H9 (cell line): ENCODE results near the gene GPR176. TPM values are rescaled to one million over a fixed set of nuclear protein-coding genes. Genes with fewer than 3 reads are reported as not detected.
A peak's percentile ranks its signal among the peaks of the same experiment; 100 is the strongest.

Experiments
- DNase-seq: peaks from one replicate; pipeline ENCODE4 v3.0.0-alpha.2; 2017
- H2AFZ ChIP-seq: one replicate; pipeline ENCODE4 v1.6.1; 2013; ENCODE audit warnings: mild to moderate bottlenecking, low read length, control low read depth, moderate library complexity
- H2AK5ac ChIP-seq: 2 replicates; pipeline ENCODE4 v1.6.1; 2013; ENCODE audit warnings: low read length, control low read depth, mixed read lengths; ENCODE audit not compliant: insufficient read length
- H2BK120ac ChIP-seq: one replicate; pipeline ENCODE4 v1.6.1; 2013; ENCODE audit warnings: low read depth, mild to moderate bottlenecking, low read length, control low read depth, inconsistent platforms; ENCODE audit not compliant: poor library complexity, severe bottlenecking
- H2BK12ac ChIP-seq: 2 replicates; pipeline ENCODE4 v1.6.1; 2013; ENCODE audit warnings: low read length, control low read depth, mixed read lengths, low read depth; ENCODE audit not compliant: insufficient read length
- H2BK15ac ChIP-seq: 2 replicates; pipeline ENCODE4 v1.6.1; 2013; ENCODE audit warnings: low read depth, low read length, control low read depth
- H2BK20ac ChIP-seq: one replicate; pipeline ENCODE4 v1.6.1; 2013; ENCODE audit warnings: low read depth, mild to moderate bottlenecking, low read length, control low read depth, inconsistent platforms; ENCODE audit not compliant: poor library complexity, severe bottlenecking
- H2BK5ac ChIP-seq: 2 replicates; pipeline ENCODE4 v1.6.1; 2013; ENCODE audit warnings: low read length, control low read depth, mixed read lengths; ENCODE audit not compliant: insufficient read length
- H3K14ac ChIP-seq: 2 replicates; pipeline ENCODE4 v1.6.1; 2013; ENCODE audit warnings: low read length, control low read depth; ENCODE audit not compliant: insufficient read depth
- H3K18ac ChIP-seq: 2 replicates; pipeline ENCODE4 v1.6.1; 2013; ENCODE audit warnings: low read depth, mild to moderate bottlenecking, mixed read lengths, low read length, control low read depth; ENCODE audit not compliant: insufficient read length
- H3K23ac ChIP-seq: 2 replicates; pipeline ENCODE4 v1.6.1; 2013; ENCODE audit warnings: low read length, control low read depth, mixed read lengths, low read depth; ENCODE audit not compliant: insufficient read length
- H3K23me2 ChIP-seq: 2 replicates; pipeline ENCODE4 v1.6.1; 2013; ENCODE audit warnings: low read depth, mild to moderate bottlenecking, mixed read lengths, low read length, control low read depth; ENCODE audit not compliant: insufficient read length, poor library complexity, severe bottlenecking
- H3K27ac ChIP-seq: 2 replicates; pipeline ENCODE4 v1.5.1; 2013; ENCODE audit warnings: low read length, control low read depth, mixed read lengths, low read depth; ENCODE audit not compliant: insufficient read length
- H3K27me3 ChIP-seq: 2 replicates; pipeline ENCODE4 v1.6.1; 2013; ENCODE audit warnings: low read length, control low read depth, inconsistent platforms; ENCODE audit not compliant: insufficient read depth
- H3K4ac ChIP-seq: 2 replicates; pipeline ENCODE4 v1.6.1; 2013; ENCODE audit warnings: low read depth, mild to moderate bottlenecking, control low read depth, inconsistent platforms, low read length, moderate library complexity
- H3K4me1 ChIP-seq: 2 replicates; pipeline ENCODE4 v1.6.1; 2013; ENCODE audit warnings: low read length, control low read depth, inconsistent platforms; ENCODE audit not compliant: insufficient read depth
- H3K4me2 ChIP-seq: 2 replicates; pipeline ENCODE4 v1.6.1; 2013; ENCODE audit warnings: low read length, control low read depth, mixed read lengths; ENCODE audit not compliant: insufficient read length, insufficient read depth
- H3K56ac ChIP-seq: 2 replicates; pipeline ENCODE4 v1.6.1; 2013; ENCODE audit warnings: low read depth, mild to moderate bottlenecking, mixed read lengths, low read length, control low read depth; ENCODE audit not compliant: insufficient read length
- H3K79me1 ChIP-seq: 2 replicates; pipeline ENCODE4 v1.6.1; 2013; ENCODE audit warnings: low read depth, mild to moderate bottlenecking, moderate library complexity, low read length, control low read depth, inconsistent platforms; ENCODE audit not compliant: insufficient read depth, poor library complexity, severe bottlenecking
- H3K79me2 ChIP-seq: 2 replicates; pipeline ENCODE4 v1.6.1; 2013; ENCODE audit warnings: low read length, control low read depth, inconsistent platforms; ENCODE audit not compliant: insufficient read depth
- H3K9ac ChIP-seq: 2 replicates; pipeline ENCODE4 v1.6.1; 2013; ENCODE audit warnings: low read length, control low read depth, mixed read lengths; ENCODE audit not compliant: insufficient read length; ENCODE audit errors: extremely low read depth
- H3K9me3 ChIP-seq: one replicate; pipeline ENCODE4 v1.6.1; 2013; ENCODE audit warnings: low read depth, low read length, inconsistent platforms; ENCODE audit not compliant: control insufficient read depth
- H3T11ph ChIP-seq: one replicate; pipeline ENCODE4 v1.6.1; 2013; ENCODE audit warnings: mild to moderate bottlenecking, low read length, control low read depth, inconsistent platforms
- H4K20me1 ChIP-seq: one replicate; pipeline ENCODE4 v1.6.1; 2013; ENCODE audit not compliant: control insufficient read depth, insufficient read length, insufficient read depth
- H4K5ac ChIP-seq: 2 replicates; pipeline ENCODE4 v1.6.1; 2013; ENCODE audit warnings: low read depth, mild to moderate bottlenecking, mixed read lengths, low read length, control low read depth; ENCODE audit not compliant: insufficient read length
- H4K8ac ChIP-seq: replicated peaks from 2 replicates; pipeline ENCODE4 v1.6.1; 2013; ENCODE audit warnings: low read length, control low read depth, mixed read lengths, low read depth; ENCODE audit not compliant: insufficient read length
- H4K91ac ChIP-seq: 2 replicates; pipeline ENCODE4 v1.6.1; 2013; ENCODE audit warnings: low read depth, mild to moderate bottlenecking, moderate library complexity, mixed read lengths, low read length, control low read depth; ENCODE audit not compliant: insufficient read length
- H3K27ac Mint-ChIP-seq, 3 experiments: 2 replicates in 2 of 3; 3 replicates in 1 of 3; pipeline ENCODE4 v1.8.0; 2020 to 2021; ENCODE audit warnings: mixed read lengths in 3 of 3, mild to moderate bottlenecking in 1 of 3, moderate library complexity in 1 of 3
- H3K27me3 Mint-ChIP-seq: 2 replicates; pipeline ENCODE4 v1.8.0; 2021; ENCODE audit warnings: low read depth, mild to moderate bottlenecking, moderate library complexity, mixed read lengths
- H3K36me3 Mint-ChIP-seq, 3 experiments: 2 replicates in 2 of 3; 3 replicates in 1 of 3; pipeline ENCODE4 v1.8.0; 2020 to 2021; ENCODE audit warnings: low read depth in 3 of 3, mixed read lengths in 3 of 3; ENCODE audit not compliant: insufficient read depth in 1 of 3
- H3K4me1 Mint-ChIP-seq, 2 experiments: 2 replicates each; pipeline ENCODE4 v1.8.0; 2020; ENCODE audit warnings: mixed read lengths in 2 of 2
- H3K4me3 Mint-ChIP-seq, 2 experiments: 2 replicates in 1 of 2; 3 replicates in 1 of 2; pipeline ENCODE4 v1.8.0; 2020 to 2021; ENCODE audit warnings: mild to moderate bottlenecking in 2 of 2, mixed read lengths in 2 of 2, moderate library complexity in 1 of 2
- H3K9me3 Mint-ChIP-seq, 2 experiments: 2 replicates in 1 of 2; 3 replicates in 1 of 2; pipeline ENCODE4 v1.8.0; 2020; ENCODE audit warnings: mild to moderate bottlenecking in 2 of 2, mixed read lengths in 2 of 2, moderate library complexity in 1 of 2
- WGBS: extraction: QIAGEN DNeasy Blood & Tissue Kit; methylation state at CpG from one replicate; pipeline ENCODE4 v1.1.7; 2013; ENCODE audit warnings: missing lambda C conversion rate, low lambda C conversion rate, mixed read lengths; ENCODE audit not compliant: insufficient read length; ENCODE audit errors: extremely low coverage; 5-methylcytosine and 5-hydroxymethylcytosine counted together
- total RNA-seq: library from RNA; stranded (reverse); gene quantifications from 2 replicates; pipeline ENCODE4 v1.2.1, GENCODE V29; 2021
- TF ChIP-seq, protein P1 (sequence below): fragments of 200-600 bp; sonication (generic); conservative IDR thresholded peaks from 3 replicates; pipeline ENCODE4 v1.8.0; 2021; ENCODE audit warnings: antibody characterized with exemption, mild to moderate bottlenecking

Gene GPR176
- total RNA-seq, 1 experiment from 2014 or later: 132 TPM

DNA sequence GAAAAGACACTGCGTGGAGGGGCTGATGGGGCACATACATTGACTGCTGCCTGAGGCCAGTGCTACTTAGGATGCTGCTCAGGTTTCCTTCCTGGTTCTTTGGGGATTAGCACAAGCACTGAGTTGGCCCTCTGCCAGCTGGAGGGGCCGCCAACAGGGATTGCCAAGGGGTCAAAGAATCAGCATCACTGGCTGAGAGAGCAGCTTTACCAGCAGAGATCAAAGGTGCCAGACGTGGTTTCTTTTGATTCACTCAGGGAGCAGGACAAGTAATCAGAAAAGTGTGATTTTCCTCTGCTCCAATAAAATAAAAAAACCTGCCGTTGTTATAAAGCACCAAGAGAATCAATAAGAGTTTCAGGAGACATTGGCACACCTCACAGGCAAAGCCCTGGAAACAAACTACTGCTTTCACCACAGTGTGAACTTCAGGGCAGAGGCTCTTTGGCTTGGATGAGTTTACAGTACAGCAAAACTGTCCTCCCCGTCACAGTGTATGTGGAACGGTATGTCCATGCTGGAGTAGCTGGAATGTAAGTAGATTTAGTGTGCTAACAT lies 91.6 kb downstream of the GPR176 start:
- TF ChIP-seq, protein P1, sequence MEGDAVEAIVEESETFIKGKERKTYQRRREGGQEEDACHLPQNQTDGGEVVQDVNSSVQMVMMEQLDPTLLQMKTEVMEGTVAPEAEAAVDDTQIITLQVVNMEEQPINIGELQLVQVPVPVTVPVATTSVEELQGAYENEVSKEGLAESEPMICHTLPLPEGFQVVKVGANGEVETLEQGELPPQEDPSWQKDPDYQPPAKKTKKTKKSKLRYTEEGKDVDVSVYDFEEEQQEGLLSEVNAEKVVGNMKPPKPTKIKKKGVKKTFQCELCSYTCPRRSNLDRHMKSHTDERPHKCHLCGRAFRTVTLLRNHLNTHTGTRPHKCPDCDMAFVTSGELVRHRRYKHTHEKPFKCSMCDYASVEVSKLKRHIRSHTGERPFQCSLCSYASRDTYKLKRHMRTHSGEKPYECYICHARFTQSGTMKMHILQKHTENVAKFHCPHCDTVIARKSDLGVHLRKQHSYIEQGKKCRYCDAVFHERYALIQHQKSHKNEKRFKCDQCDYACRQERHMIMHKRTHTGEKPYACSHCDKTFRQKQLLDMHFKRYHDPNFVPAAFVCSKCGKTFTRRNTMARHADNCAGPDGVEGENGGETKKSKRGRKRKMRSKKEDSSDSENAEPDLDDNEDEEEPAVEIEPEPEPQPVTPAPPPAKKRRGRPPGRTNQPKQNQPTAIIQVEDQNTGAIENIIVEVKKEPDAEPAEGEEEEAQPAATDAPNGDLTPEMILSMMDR: no peak
- no peak overlapping the region for H3K4me2 ChIP-seq
- H3K27me3 Mint-ChIP-seq: no peaks in the 10 kb centered on the region; the same call in 1 of the 2 replicates
- no peaks in the 10 kb centered on the region for H3K23me2 ChIP-seq
- H3K9me3 ChIP-seq: no peaks in the 10 kb centered on the region
- no peak overlapping the region for H2AFZ ChIP-seq
- H2BK20ac ChIP-seq: no peak overlapping the region
- H2AK5ac ChIP-seq: no peak overlapping the region
- peaks cover 43 to 59% of the 10 kb centered on the region in 2 experiments for H3K4me1 Mint-ChIP-seq
- H3K56ac ChIP-seq: no peak overlapping the region
- no peak overlapping the region for H3K23ac ChIP-seq
- DNase-seq: no peak
- peaks cover 6% of the 10 kb centered on the region for H3K4me1 ChIP-seq
- no peak overlapping the region for H4K5ac ChIP-seq
- no peak overlapping the region for H2BK12ac ChIP-seq
- H3K79me2 ChIP-seq: peaks cover 30% of the 10 kb centered on the region; the same call in 1 of the 2 replicates
- no peak overlapping the region for H2BK120ac ChIP-seq
- no peak overlapping the region for H3K14ac ChIP-seq
- H3K27ac Mint-ChIP-seq: peak overlapping the region in 2 of 3 experiments; percentile 44 to 65; a peak in 4 of 7 replicates
- no peak overlapping the region for H3T11ph ChIP-seq
- H4K8ac ChIP-seq: no peak overlapping the region
- H3K4ac ChIP-seq: no peak overlapping the region
- H3K9ac ChIP-seq: no peak overlapping the region
- no peak overlapping the region for H3K27ac ChIP-seq
- no peak overlapping the region for H4K91ac ChIP-seq
- H3K9me3 Mint-ChIP-seq: peaks cover 5 to 8% of the 10 kb centered on the region in 2 experiments; a peak in 4 of 5 replicates
- no peak overlapping the region for H2BK5ac ChIP-seq
- no peak overlapping the region for H2BK15ac ChIP-seq
- no CpG with 5 or more reads among the region's 6 CpGs for WGBS
- peaks cover 16 to 28% (median 25%) of the 10 kb centered on the region in 3 experiments for H3K36me3 Mint-ChIP-seq
- H4K20me1 ChIP-seq: no peaks in the 10 kb centered on the region
- H3K18ac ChIP-seq: no peak overlapping the region
- no peaks in the 10 kb centered on the region for H3K27me3 ChIP-seq
- no peak overlapping the region for H3K4me3 Mint-ChIP-seq
- peaks cover 8% of the 10 kb centered on the region for H3K79me1 ChIP-seq
